Inflammatory macrophage (primary cell): ENCODE data around the gene ADAM33.
A peak's percentile ranks its signal among the peaks of the same experiment; 100 is the strongest.

Source experiments
- DNase-seq, 2 donors: peaks; one replicate each; pipeline ENCODE4 v3.0.0-alpha.2; 2020 to 2022

Gene ADAM33

GRCh38 chr20:3710011-3710466, 28.2 kb upstream of the ADAM33 start:
- peak; percentile 7 to 28 for DNase-seq

- DNase-seq: no peak
Measured at GRCh38 chr20:3707508-3707899, 25.7 kb upstream of the ADAM33 start.

GRCh38 chr20:3706774-3707507, 25.1 kb upstream of the ADAM33 start:
- no peak for DNase-seq

GRCh38 chr20:3705970-3706739, 24.3 kb upstream of the ADAM33 start:
- DNase-seq: no peak

- DNase-seq: no peak
Measured at GRCh38 chr20:3705491-3705969, 23.7 kb upstream of the ADAM33 start.

- DNase-seq: no peak
Measured at GRCh38 chr20:3704087-3704486, 22.3 kb upstream of the ADAM33 start.

GRCh38 chr20:3702611-3703391, 21.0 kb upstream of the ADAM33 start:
- DNase-seq: no peak

- no peak for DNase-seq
Measured at GRCh38 chr20:3701061-3701998, 19.5 kb upstream of the ADAM33 start.

- DNase-seq: no peak
Measured at GRCh38 chr20:3699037-3699436, 17.2 kb upstream of the ADAM33 start.

- DNase-seq: no peak
Measured at GRCh38 chr20:3698591-3699001, 16.8 kb upstream of the ADAM33 start.

- DNase-seq: no peak
Measured at GRCh38 chr20:3697588-3698305, 15.9 kb upstream of the ADAM33 start.

GRCh38 chr20:3696745-3697587, 15.2 kb upstream of the ADAM33 start:
- DNase-seq: no peak

- peak; percentile 20 to 28 for DNase-seq
Measured at GRCh38 chr20:3696200-3696599, 14.4 kb upstream of the ADAM33 start.

GRCh38 chr20:3694864-3695263, 13.1 kb upstream of the ADAM33 start:
- no peak for DNase-seq

- no peak for DNase-seq
Measured at GRCh38 chr20:3693376-3693775, 11.6 kb upstream of the ADAM33 start.

- no peak for DNase-seq
Measured at GRCh38 chr20:3692706-3693294, 11.0 kb upstream of the ADAM33 start.

- DNase-seq: no peak
Measured at GRCh38 chr20:3691897-3692296, 10.1 kb upstream of the ADAM33 start.

- DNase-seq: no peak
Measured at GRCh38 chr20:3691306-3691705, 9.5 kb upstream of the ADAM33 start.

GRCh38 chr20:3690413-3690812, 8.6 kb upstream of the ADAM33 start:
- DNase-seq: no peak

GRCh38 chr20:3689978-3690377, 8.2 kb upstream of the ADAM33 start:
- no peak for DNase-seq
